Stimulated activated CD8-positive, alpha-beta memory T cell treated with anti-CD3 and anti-CD28 coated beads, Interleukin-15, amount 100 ng/mL, for 24 hours (primary cell): ENCODE results near the gene BATF2.

ENCODE experiments used
- DNase-seq: peaks from one replicate; pipeline ENCODE4 v3.0.0-alpha.2; 2020; ENCODE audit warnings: low read depth

BATF2 gene

GRCh38 chr11:64969209-64969608 is 27.6 kb downstream of the BATF2 start:
- no peak for DNase-seq

- DNase-seq = no peak
These were observed 29.4 kb downstream of the BATF2 start for GRCh38 chr11:64967375-64967774.

- DNase-seq = no peak
These were observed 33.6 kb downstream of the BATF2 start for GRCh38 chr11:64963072-64963631.

GRCh38 chr11:64960719-64961118 is 36.1 kb downstream of the BATF2 start:
- DNase-seq = no peak

- no peak for DNase-seq
These were observed 37.3 kb downstream of the BATF2 start for GRCh38 chr11:64959498-64959897.

- DNase-seq = no peak
These were observed 42.6 kb downstream of the BATF2 start for GRCh38 chr11:64954201-64954600.

- DNase-seq = no peak
These were observed 45.2 kb downstream of the BATF2 start for GRCh38 chr11:64951529-64951928.

- no peak for DNase-seq
These were observed 49.5 kb downstream of the BATF2 start for GRCh38 chr11:64947208-64947814.
